ENCODE results near the gene TUBA1A.

GRCh38 chr12:49197256-49197655 is 8.4 kb upstream of the TUBA1A start:
- no peak for TF ChIP-seq POLR2AphosphoS5 (IDR thresholded peaks at IDR 0.05; ENCODE audit: low read depth, low read length)
- TF ChIP-seq SIN3A (IDR thresholded peaks at IDR 0.05; ENCODE audit: borderline replicate concordance, insufficient read depth, low read length) = no peak
